HG03378 (cell line): Measurements from ENCODE around the gene HBEGF.

Experiments used
- ATAC-seq: cut with Tn5 transposase; IDR thresholded peaks from one replicate; pipeline ENCODE4 v1.9.1; 2021; ENCODE audit warnings: mild to moderate bottlenecking, moderate library complexity; ENCODE audit not compliant: unreplicated experiment

Gene HBEGF, protein sequence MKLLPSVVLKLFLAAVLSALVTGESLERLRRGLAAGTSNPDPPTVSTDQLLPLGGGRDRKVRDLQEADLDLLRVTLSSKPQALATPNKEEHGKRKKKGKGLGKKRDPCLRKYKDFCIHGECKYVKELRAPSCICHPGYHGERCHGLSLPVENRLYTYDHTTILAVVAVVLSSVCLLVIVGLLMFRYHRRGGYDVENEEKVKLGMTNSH

DNA sequence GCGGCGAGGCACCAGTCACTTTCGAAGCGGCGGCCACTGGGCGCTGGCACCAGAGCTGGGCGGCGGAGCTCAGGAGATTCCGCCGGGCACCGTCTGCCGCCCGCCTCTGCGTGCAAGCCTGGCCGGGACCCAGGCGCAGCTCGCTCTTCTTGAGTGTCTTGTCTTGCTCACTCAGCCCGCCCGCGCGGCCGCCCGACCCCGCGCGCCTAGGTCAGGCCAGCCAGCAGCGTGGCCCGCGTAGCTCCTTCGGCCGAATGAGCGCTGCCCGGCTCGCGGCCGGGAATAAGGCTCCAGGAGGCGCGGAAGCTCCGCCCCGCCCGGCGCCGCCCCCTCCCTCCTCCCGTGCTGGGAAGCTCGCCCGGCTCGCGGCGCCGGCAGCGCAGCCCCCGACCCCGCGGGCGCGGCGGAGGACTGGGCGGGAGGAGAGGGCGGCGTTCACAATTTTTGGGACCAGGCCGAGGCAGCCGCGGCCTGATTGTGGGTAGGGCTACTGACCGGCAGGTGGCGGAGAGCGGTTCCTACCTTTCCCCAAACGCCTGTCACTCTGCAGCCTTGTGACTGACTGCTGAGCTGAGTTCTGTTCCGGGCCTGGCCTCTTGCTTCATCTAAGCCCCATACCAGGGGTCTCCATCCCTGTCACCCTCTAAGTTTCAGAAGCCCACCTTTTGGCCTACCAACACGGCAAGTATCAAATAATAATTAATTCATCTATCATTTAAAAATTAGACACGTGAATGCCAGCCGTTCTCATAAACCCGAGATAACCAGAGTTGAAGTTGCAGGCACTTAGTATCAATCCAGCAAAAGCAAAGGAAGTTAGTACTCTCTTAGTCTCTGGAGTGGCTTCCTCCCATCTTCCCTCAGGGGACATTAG lies at the start of gene HBEGF:
Gene HBEGF, minus strand, starts transcription at position 256 of the 874 bp plus-strand sequence. CDS start 275 bp downstream, outside the sequence.
- ATAC-seq: peak; percentile 59

DNA sequence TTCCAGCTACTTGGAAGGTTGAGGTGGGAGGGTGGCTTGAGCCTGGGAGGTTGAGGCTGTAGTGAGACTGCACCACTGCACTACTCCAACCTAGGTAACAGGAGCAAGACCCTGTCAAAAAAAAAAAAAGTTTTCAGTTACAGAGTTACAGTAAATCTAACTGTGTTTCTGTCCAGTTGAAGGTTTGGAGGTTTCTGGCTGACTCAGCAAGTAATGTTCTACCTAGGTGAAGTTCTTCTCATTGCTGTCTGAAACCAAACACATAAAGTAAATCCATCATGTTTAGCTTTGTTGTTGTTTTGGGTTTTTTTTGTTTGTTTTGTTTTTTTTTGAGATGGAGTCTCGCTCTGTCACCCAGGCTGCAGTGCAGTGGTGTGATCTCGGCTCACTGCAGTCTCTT lies 47.3 kb upstream of the HBEGF start:
- no peak for ATAC-seq

DNA sequence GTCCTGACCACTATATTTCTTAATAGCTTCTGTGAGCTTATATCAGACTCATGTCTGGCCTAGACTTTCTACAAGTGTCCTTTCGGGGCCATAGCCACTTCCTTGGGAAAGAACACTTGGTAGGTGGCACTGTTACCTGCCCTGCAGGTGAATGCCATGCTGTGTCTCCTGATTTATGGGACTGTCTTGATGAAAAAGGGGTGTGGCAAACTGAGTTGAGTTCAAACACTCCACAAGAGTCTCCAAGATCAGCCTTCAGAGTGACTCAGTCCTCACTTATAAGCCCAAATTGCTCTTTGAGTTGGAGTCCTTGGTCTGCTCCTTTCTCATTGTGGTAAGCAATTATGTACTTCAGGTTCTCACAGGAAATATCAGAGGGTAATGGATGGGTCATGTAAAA lies 45.3 kb upstream of the HBEGF start:
- ATAC-seq: no peak

DNA sequence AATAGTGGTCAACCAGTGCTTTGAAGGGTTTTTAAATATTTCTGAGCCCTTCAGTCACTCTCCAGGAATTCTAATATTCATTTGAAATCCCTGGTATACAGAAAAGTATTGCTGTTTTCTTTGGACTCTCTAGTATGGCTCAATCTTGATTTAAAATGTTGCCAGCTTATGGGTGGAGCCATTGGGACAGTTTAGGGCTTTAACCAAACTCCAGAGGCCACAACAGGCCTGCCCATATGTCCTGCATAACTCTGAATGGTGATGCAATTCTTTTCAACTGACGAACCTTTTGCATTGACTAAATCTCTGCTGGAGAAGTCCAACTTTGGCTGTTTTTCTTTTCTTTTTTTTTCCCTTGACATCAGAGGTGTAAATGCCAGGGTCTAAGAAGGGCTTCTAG lies 44.9 kb upstream of the HBEGF start:
- no peak for ATAC-seq

DNA sequence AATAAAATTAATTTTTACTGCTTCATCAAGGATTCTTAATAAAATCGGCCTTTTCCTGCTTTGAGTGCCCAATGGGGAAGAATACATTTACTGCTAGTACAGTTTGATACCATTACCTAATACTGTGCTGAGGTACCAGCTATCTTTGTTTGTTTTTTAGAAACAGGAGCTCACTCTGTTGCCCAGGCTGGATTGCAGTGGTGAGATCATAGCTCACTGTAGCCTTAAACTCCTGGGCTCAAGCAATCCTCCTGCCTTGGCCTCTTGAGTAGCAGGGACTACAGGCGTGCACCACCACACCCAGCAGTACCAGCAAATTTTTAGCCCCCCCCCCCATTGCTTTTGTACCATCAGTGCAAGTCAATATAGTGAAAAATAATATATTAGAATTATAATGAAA lies 41.6 kb upstream of the HBEGF start:
- ATAC-seq: no peak

DNA sequence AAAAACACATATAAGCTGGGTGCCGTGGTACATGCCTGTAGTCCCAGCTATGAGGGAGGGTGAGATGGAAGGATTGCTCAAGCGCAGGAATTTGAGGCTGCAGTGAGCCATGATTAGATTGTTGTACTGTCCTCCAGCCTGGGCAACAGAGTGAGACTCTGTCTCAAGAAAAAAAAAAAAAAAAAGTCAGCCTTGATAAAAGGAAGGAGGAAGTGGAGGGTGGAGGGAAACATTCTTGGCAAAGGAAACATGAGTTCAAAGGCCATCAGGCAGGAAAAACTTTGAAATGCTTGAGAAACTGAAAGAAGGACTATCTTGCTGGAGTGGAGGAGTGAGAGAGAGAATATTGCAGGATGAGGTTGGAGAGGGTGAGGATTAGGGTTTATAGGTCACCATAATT lies 36.9 kb upstream of the HBEGF start:
- no peak for ATAC-seq

DNA sequence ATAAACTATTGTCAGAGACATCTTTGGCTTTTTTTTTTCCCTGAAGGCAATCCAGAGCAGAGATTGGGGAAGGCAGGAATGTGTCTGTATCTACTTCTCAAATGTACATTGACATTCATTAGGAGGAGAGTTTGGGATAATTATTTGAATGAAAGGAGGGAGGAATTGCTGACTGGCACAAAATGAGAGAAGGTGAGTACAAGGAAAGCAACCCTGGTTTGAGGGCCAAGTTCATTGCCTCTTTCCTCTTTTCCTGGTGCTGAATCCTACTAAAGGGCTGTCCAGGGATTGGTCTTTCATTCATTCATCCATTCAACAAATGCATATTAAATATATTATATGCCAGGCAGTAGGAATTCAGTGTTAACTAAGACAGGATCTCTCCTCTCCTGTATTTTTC lies 36.5 kb upstream of the HBEGF start:
- no peak for ATAC-seq

DNA sequence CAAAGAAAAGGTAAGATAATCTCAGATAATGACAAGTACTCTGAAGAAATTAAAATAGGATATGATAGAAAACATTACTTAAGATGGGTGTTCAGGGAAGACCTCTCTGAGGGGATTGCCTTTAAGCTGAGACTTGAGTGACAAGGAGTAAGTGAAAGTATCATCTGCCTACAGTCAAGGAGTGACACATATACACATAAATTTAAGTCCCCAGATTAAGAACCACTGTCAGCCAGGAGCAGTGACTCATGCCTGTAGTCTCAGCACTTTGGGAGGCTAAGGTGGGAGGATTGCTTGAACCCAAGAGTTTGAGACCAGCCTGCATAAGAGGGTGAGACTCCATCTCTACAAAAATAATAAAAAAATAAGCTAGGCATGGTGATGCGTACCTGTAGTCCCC lies 35.6 kb upstream of the HBEGF start:
- no peak for ATAC-seq

DNA sequence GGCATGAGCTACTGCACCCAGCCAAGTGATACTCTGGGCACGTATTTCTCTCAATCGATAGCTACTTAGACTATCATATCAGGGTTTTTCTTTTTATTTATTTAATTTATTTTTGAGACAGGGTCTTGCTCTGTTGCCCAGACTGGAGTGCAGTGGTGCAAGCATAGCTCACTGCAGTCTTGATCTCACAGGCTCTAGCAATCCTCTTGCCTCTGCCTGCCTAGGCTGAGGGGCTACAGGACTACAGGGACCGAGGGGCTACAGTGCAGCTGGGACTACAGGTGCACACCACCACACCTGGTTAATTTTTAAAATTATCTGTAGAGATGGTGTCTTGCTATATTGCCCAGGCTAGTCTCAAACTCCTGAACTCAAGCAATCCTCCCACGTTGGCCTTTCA lies 34.9 kb upstream of the HBEGF start:
- ATAC-seq: no peak

DNA sequence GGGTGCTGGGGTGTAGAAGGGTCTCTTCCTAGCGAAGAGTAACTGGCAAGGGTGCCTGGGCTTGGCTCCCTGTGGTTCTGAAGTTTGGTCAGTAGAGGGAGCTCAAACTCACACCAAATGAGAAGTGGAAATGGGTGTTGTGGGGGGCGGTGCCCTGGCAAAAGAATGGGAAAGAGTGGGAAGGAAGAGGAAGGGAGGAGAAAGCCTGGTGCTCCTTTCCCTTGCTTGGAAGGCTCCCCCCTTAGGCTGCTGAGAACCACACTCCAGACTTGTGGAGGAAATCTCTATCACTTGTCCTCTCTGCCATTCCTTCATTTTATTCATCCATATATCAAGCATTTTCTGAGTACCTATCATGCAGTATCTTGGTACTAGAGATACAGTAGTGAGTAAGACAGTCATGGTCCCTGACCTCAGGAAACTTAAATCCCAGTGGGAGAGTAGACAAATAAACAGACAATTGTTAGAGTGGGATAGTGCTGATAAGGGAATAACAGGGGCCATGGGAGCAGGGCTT lies 26.6 kb upstream of the HBEGF start:
- no peak for ATAC-seq

DNA sequence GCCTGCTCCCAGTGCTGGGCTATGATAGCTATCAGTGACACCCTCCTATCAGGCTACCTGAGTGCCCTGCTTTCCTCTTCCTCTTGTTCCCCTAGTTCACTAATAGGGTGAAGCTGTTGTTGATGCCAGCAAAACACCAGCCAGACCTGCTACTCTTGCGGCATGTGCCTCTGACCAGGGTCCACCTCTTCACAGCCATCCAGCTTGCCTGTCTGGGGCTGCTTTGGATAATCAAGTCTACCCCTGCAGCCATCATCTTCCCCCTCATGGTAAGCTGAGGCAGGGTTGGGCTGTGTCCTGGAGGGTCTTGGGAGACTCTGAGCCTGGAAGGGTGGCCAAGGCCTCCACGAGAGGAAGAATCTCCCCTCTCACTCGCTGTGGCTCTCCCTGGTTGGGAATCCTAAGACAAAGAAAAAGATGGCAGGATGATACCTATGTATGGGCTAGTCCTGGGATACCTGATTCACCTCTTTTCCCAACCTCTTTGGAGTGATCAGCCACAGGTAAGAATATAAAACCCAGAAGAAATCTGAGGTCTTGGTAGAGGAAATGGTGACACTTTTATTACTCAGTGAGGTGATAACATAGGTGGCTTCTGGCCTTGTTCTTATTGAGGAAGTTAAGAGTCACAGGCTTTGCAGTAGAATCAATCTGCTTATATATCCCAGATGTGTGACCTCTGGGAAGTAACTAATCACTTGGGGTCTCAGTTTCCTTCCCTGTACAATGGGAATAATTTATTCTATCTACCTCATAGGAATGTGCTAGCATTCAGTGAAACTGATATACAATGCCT lies 25.2 kb upstream of the HBEGF start:
- ATAC-seq: no peak

DNA sequence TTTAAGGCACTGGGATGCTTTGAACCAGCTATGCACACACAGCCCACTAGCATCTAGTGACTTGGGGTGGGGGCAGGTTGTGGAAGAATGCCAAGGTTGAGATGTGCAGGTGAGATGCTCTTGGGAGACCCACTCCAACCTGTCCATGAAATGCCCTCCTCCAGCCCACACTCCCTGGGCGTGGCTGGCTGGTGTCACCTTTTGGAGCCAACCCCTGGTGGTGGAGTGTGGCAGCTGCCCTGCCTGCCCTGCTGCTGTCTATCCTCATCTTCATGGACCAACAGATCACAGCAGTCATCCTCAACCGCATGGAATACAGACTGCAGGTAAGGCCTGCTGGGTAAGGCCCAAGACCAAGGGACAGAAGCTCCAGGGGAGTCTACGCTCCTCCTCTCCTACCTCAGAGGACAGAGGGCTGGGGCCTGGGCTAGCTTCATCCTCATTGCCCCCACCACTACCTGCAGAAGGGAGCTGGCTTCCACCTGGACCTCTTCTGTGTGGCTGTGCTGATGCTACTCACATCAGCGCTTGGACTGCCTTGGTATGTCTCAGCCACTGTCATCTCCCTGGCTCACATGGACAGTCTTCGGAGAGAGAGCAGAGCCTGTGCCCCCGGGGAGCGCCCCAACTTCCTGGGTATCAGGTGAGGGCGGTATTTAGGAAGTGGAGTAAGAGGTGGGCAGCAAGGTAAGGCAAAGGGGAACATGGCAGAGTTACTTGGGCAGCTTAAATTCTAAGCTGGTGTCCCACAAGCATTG lies 21.0 kb upstream of the HBEGF start:
- ATAC-seq: no peak

DNA sequence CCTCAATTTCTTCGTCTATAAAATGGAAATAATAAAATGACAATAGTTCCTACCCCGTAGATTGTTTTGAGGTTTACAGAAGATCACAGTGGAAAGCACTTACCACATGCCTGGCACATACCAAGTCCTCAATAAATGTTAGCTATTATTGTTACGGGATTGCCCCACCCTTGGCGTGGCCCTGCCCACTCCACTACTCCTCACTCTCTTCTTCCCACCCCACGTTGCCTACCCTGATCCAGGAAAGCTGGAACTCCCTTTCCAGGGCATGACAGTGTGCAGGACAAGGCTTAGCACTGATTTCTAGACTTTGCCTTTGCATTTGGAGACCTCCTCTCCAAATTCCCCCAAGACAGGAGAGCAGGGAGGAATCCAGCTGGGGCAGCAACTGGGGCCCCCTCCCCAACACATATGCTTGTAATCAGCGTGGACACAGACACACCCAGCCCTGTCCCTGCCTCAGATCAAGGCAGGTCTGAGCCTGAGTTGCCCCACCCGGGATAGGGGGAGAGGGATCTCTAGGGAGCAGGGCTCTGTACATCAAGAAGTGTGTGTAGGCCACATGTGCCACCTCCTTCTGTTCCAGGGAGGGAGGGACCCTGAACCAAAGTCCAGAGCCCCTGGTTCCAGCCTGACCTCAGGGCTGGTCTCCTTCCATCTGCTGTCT lies 20.3 kb upstream of the HBEGF start:
- ATAC-seq: no peak

DNA sequence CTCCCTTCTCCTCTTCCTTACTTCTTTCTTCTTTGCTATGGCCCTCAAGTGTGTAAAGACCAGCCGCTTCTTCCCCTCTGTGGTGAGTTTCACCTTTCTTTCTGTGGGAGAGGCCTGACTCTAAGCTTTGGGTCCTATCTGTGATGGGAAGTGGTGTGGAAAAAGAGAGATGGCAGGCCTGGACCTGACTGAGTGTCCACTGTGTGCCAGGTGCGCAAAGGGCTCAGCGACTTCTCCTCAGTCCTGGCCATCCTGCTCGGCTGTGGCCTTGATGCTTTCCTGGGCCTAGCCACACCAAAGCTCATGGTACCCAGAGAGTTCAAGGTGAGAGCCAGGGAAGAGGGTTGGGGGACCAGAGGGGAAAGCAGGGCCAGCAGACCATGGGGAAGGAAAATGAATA lies 19.5 kb upstream of the HBEGF start:
- ATAC-seq: no peak

DNA sequence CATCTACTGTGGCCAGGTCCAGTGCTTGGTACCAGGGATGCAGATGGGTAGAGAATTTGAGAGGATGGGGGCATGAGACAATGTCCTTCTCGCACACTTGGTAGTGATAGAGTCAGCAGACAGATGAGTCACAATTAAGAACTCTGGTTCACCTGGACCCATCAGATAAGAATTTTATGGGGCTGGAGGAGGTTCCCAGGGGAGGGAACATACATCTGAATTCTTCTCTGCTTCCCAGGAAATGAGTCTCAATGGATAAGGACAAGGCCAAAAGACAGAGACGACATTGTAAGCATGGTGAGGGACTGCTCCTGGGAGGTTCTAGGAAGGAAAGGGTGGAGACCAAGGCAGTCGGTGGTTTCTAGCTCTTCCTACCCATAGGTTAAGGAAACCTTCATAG lies 18.9 kb upstream of the HBEGF start:
- no peak for ATAC-seq

DNA sequence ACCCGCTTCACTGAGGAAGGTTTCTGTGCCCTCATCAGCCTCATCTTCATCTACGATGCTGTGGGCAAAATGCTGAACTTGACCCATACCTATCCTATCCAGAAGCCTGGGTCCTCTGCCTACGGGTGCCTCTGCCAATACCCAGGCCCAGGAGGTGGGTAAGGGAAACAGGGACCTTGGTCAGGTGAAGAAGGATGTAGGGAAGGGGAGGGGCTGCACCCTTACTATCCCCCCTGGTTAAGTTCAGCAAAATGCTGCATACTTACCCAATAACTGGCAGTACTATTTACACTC lies 18.0 kb upstream of the HBEGF start:
- ATAC-seq: no peak

DNA sequence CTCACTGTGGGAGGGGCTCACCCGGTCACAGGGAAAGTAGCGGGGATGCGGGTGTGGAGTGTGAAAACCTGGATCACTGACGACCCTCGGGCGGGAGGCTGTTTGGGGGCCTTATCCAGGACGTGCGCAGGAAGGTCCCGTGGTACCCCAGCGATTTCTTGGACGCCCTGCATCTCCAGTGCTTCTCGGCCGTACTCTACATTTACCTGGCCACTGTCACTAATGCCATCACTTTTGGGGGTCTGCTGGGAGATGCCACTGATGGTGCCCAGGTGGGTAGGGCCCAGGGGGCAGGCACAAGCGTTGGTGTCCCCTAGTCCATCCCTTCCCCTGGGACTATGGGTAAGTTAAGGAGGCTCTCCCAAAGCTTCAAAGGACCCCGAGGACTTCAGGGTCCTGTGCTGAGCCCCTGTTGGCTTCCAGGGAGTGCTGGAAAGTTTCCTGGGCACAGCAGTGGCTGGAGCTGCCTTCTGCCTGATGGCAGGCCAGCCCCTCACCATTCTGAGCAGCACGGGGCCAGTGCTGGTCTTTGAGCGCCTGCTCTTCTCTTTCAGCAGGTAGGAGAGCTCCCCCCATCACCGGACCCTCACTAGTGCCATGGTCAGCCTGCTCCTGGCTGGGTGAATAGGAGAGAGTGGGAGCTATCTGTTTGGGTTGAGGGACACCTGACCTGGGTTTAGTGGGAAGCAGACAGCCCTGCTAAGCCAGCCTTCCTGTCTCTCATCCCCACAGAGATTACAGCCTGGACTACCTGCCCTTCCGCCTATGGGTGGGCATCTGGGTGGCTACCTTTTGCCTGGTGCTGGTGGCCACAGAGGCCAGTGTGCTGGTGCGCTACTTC lies 17.4 kb upstream of the HBEGF start:
- no peak for ATAC-seq

DNA sequence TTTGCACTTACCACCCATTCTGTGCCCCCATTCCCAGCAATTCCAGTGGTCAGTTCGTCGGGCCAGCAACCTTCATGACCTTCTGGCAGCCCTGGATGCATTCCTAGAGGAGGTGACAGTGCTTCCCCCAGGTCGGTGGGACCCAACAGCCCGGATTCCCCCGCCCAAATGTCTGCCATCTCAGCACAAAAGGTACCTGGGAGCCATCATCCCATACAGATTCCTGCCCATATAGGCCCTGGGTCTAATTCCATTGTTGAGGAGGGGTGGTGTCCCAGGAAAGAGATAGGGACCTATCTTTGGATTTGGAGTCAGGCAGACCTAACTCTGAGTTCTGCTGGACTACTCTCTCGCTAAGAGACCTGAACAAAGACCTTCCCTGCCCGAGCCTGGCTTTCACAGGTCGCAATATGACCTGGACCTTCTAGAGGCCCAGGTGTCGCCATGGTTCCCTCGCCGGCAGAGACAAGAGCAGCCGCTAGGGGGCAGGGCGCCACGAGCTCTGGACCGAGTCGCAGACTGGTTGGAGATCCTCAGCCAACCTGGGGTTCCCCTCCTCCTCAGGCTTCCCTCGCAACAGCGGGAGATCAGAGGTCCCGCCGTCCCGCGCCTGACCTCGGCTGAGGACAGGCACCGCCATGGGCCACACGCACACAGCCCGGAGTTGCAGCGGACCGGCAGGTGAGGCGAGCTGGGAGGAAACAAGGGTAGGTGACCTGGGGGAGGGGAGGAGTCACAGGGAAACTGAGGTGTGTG lies 16.6 kb upstream of the HBEGF start:
- ATAC-seq: peak; percentile 71

DNA sequence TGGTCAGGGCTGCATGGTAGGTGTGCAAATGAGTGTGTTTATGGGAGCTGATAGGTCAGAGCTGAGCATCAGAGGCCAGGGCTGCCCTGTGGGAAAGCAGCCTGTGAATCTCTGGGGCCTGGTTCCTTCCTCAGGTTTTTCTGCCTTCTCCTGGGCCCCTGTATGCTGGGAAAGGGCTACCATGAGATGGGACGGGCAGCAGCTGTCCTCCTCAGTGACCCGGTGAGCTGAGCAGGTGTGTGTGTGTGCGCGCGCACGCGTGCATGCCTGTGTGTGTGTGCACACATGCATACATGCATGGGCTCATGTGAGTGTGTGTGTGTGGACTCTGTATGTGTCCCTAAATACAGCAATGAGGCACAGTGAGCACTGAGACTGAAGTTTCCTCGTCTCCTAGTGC lies 15.9 kb upstream of the HBEGF start:
- no peak for ATAC-seq
